OCI-LY3 (cell line): ENCODE measurements around the gene PACSIN2.
A peak's percentile ranks its signal among the peaks of the same experiment; 100 is the strongest.

Experiments used
- H2AFZ ChIP-seq: fragments of 200-600, 300-600 bp; shearing (Covaris generic); 2 replicates; pipeline ENCODE4 v1.6.0; 2014; ENCODE audit warnings: antibody characterized with exemption, low read depth, low read length
- H3K27ac ChIP-seq: fragments of 200-600, 300-600 bp; sonication (generic); 2 replicates; pipeline ENCODE4 v1.5.1; 2014; ENCODE audit warnings: mild to moderate bottlenecking, low read length, moderate library complexity, mixed read lengths
- H3K27me3 ChIP-seq: fragments of 200-600, 300-600 bp; sonication (generic); 2 replicates; pipeline ENCODE4 v1.6.1; 2014; ENCODE audit warnings: low read depth, low read length, mixed read lengths
- H3K36me3 ChIP-seq: fragments of 200-600, 300-600 bp; sonication (generic); replicated peaks from 2 replicates; pipeline ENCODE3; 2014; ENCODE audit warnings: low read depth, low read length, mixed read lengths
- H3K4me1 ChIP-seq: fragments of 300-600, 200-600 bp; sonication (generic); 2 replicates; pipeline ENCODE4 v1.6.1; 2014; ENCODE audit warnings: low read length, mixed read lengths
- H3K4me2 ChIP-seq: fragments of 200-600, 300-600 bp; sonication (generic); 2 replicates; pipeline ENCODE4 v1.6.1; 2014; ENCODE audit warnings: low read length, mixed read lengths
- H3K4me3 ChIP-seq: fragments of 300-600, 200-600 bp; sonication (generic); 2 replicates; pipeline ENCODE4 v1.5.1; 2014; ENCODE audit warnings: antibody characterized with exemption, mild to moderate bottlenecking, low read length, moderate library complexity
- H3K79me2 ChIP-seq: fragments of 300-600, 200-600 bp; shearing (Covaris generic); 2 replicates; pipeline ENCODE4 v1.6.1; 2014; ENCODE audit warnings: mild to moderate bottlenecking, low read length, mixed read lengths
- H3K9ac ChIP-seq: fragments of 300-600, 200-600 bp; shearing (Covaris generic); 2 replicates; pipeline ENCODE4 v1.6.0; 2014; ENCODE audit warnings: mild to moderate bottlenecking, low read length, moderate library complexity
- H3K9me3 ChIP-seq: fragments of 200-600, 300-600 bp; shearing (Covaris generic); 2 replicates; pipeline ENCODE4 v1.6.1; 2014; ENCODE audit warnings: low read length, mixed read lengths; ENCODE audit not compliant: insufficient read depth
- H4K20me1 ChIP-seq: fragments of 200-600, 300-600 bp; sonication (generic); 2 replicates; pipeline ENCODE4 v1.6.1; 2016; ENCODE audit warnings: low read length, mixed read lengths; ENCODE audit not compliant: insufficient read depth
- CTCF ChIP-seq: fragments of 200-600, 300-600 bp; sonication (generic); IDR thresholded peaks from 2 replicates; pipeline ENCODE4 v1.5.1; 2014; ENCODE audit warnings: antibody characterized with exemption, low read length, low read depth
- EZH2phosphoT487 ChIP-seq: fragments of 200-600 bp; shearing (Covaris generic); IDR thresholded peaks from 2 replicates; pipeline ENCODE4 v1.6.1; 2018; ENCODE audit warnings: antibody characterized with exemption, mixed run types, low read depth

Gene PACSIN2

GRCh38 chr22:42892156-42892555, 122.8 kb downstream of the PACSIN2 start:
- Histone ChIP-seq H3K4me3 (no peak overlapping the region), H3K9ac (no peak overlapping the region), H3K4me2 (no peak overlapping the region), H3K36me3 (peaks cover 30% of the 10 kb centered on the region), H3K27ac (no peak overlapping the region), H3K4me1 (peaks cover 76% of the 10 kb centered on the region), H3K27me3 (no peaks in the 10 kb centered on the region), H3K9me3 (no peaks in the 10 kb centered on the region), H3K79me2 (peaks cover 5% of the 10 kb centered on the region; the same call in 1 of the 2 replicates), H4K20me1 (no peaks in the 10 kb centered on the region), H2AFZ (no peak overlapping the region)
- TF ChIP-seq CTCF (no peak), EZH2phosphoT487 (no peak)

GRCh38 chr22:42891696-42892095, 123.3 kb downstream of the PACSIN2 start:
- H3K9ac ChIP-seq: no peak overlapping the region
- H3K36me3 ChIP-seq: peaks cover 35% of the 10 kb centered on the region
- H2AFZ ChIP-seq: no peak overlapping the region
- no peak overlapping the region for H3K4me3 ChIP-seq
- no peak overlapping the region for H3K27ac ChIP-seq
- no peaks in the 10 kb centered on the region for H4K20me1 ChIP-seq
- H3K27me3 ChIP-seq: no peaks in the 10 kb centered on the region
- H3K79me2 ChIP-seq: peaks cover 5% of the 10 kb centered on the region; the same call in 1 of the 2 replicates
- no peak overlapping the region for H3K4me2 ChIP-seq
- peaks cover 72% of the 10 kb centered on the region for H3K4me1 ChIP-seq
- no peak for TF ChIP-seq EZH2phosphoT487
- TF ChIP-seq CTCF: no peak
- H3K9me3 ChIP-seq: no peaks in the 10 kb centered on the region

GRCh38 chr22:42891008-42891407, 123.9 kb downstream of the PACSIN2 start:
- peaks cover 65% of the 10 kb centered on the region for H3K4me1 ChIP-seq
- no peaks in the 10 kb centered on the region for H3K9me3 ChIP-seq
- H3K4me3 ChIP-seq: no peak overlapping the region

GRCh38 chr22:42889304-42889703, 125.6 kb downstream of the PACSIN2 start:
- H3K36me3 ChIP-seq: peaks cover 39% of the 10 kb centered on the region
- peak overlapping the region; percentile 66 for H3K4me3 ChIP-seq
- peak overlapping the region; percentile 90 for H3K4me2 ChIP-seq
- H2AFZ ChIP-seq: no peak overlapping the region
- H3K79me2 ChIP-seq: no peaks in the 10 kb centered on the region
- H4K20me1 ChIP-seq: no peaks in the 10 kb centered on the region
- H3K27ac ChIP-seq: peak overlapping the region; percentile 90
- H3K27me3 ChIP-seq: no peaks in the 10 kb centered on the region
- TF ChIP-seq EZH2phosphoT487 (no peak), CTCF (no peak)
- no peaks in the 10 kb centered on the region for H3K9me3 ChIP-seq
- peak overlapping the region; percentile 55 for H3K9ac ChIP-seq
- H3K4me1 ChIP-seq: peaks cover 48% of the 10 kb centered on the region

More at GRCh38 chr22:42891008-42891407, 123.9 kb downstream of the PACSIN2 start:
- H3K79me2 ChIP-seq: no peaks in the 10 kb centered on the region
- H3K4me2 ChIP-seq: no peak overlapping the region
- H3K36me3 ChIP-seq: peaks cover 35% of the 10 kb centered on the region
- TF ChIP-seq EZH2phosphoT487 (no peak), CTCF (no peak)
- no peak overlapping the region for H3K9ac ChIP-seq
- no peaks in the 10 kb centered on the region for H4K20me1 ChIP-seq
- H3K27me3 ChIP-seq: no peaks in the 10 kb centered on the region
- H3K27ac ChIP-seq: no peak overlapping the region
- H2AFZ ChIP-seq: no peak overlapping the region
